H1 (cell line): ENCODE results near the gene PRC1. TPM values are rescaled to one million over a fixed set of nuclear protein-coding genes. Genes with fewer than 3 reads are reported as not detected.

Experiments
- CTCF ChIA-PET: fragments of 300-600 bp; sonication (Branson Sonifier 250); formaldehyde crosslinking; loops from one replicate; lab custom pipeline; 2021; ENCODE audit not compliant: partially characterized antibody; lab: Charles Lee
- POLR2A ChIA-PET: fragments of 300-600 bp; sonication (Branson Sonifier 250); formaldehyde crosslinking; loops from one replicate; lab custom pipeline; 2021; ENCODE audit warnings: inconsistent platforms; ENCODE audit not compliant: partially characterized antibody; lab: Charles Lee
- DNase-seq, 2 experiments: peaks; one replicate each; pipeline versions ENCODE4 v3.0.0 to v3.0.0-alpha.2; 2010 to 2022; ENCODE audit warnings: low spot score in 2 of 2, low read depth in 1 of 2, mixed read lengths in 1 of 2
- FAIRE-seq: peaks from 2 replicates; lab custom pipeline; 2011; peaks lifted over from hg19 to GRCh38; lab: Jason Lieb, UNC
- H2AFZ ChIP-seq: 2 replicates; pipeline ENCODE4 v1.8.1; 2012; ENCODE audit warnings: low read length, inconsistent platforms
- H2AK5ac ChIP-seq: 2 replicates; pipeline ENCODE4 v1.6.1; 2013; ENCODE audit warnings: low read depth, low read length
- H2BK120ac ChIP-seq: replicated peaks from 2 replicates; pipeline ENCODE3; 2013; ENCODE audit warnings: low read depth, low read length, inconsistent platforms
- H2BK12ac ChIP-seq: 2 replicates; pipeline ENCODE4 v1.6.1; 2013; ENCODE audit warnings: low read depth, low read length
- H2BK15ac ChIP-seq: 2 replicates; pipeline ENCODE4 v1.6.1; 2013; ENCODE audit warnings: low read length
- H2BK20ac ChIP-seq: 2 replicates; pipeline ENCODE4 v1.6.1; 2013; ENCODE audit warnings: low read length
- H2BK5ac ChIP-seq: 2 replicates; pipeline ENCODE4 v1.6.1; 2013; ENCODE audit warnings: low read depth, low read length
- H3K14ac ChIP-seq: 2 replicates; pipeline ENCODE4 v1.6.1; 2013; ENCODE audit warnings: inconsistent platforms; ENCODE audit not compliant: insufficient read length
- H3K18ac ChIP-seq: 2 replicates; pipeline ENCODE4 v1.6.1; 2013; ENCODE audit warnings: low read length; ENCODE audit errors: extremely low read depth
- H3K23ac ChIP-seq: 2 replicates; pipeline ENCODE4 v1.6.1; 2013; ENCODE audit warnings: inconsistent platforms; ENCODE audit not compliant: insufficient read length
- H3K23me2 ChIP-seq: 2 replicates; pipeline ENCODE4 v1.6.1; 2013; ENCODE audit warnings: low read depth, low read length
- H3K27ac ChIP-seq: 2 replicates; pipeline ENCODE4 v1.6.1; 2011; ENCODE audit warnings: low read depth, low read length, inconsistent platforms
- H3K27me3 ChIP-seq, 4 experiments: replicated peaks in 1 of 4; 1 replicate in 1 of 4; 2 replicates in 3 of 4; pipeline versions ENCODE4 v1.6.1 to v1.8.1; 2011 to 2013; ENCODE audit warnings: low read length in 3 of 4, mild to moderate bottlenecking in 3 of 4, inconsistent platforms in 2 of 4, mixed read lengths in 2 of 4, moderate library complexity in 1 of 4; ENCODE audit not compliant: control insufficient read depth in 3 of 4, insufficient read depth in 3 of 4; ENCODE audit errors: extremely low read depth in 1 of 4
- H3K36me3 ChIP-seq, 4 experiments: 2 replicates each; pipeline versions ENCODE4 v1.6.1 to v1.8.1; 2011 to 2013; ENCODE audit warnings: mild to moderate bottlenecking in 4 of 4, low read length in 3 of 4, moderate library complexity in 2 of 4, control low read depth in 1 of 4, inconsistent platforms in 1 of 4; ENCODE audit not compliant: insufficient read depth in 4 of 4, control insufficient read depth in 2 of 4
- H3K4ac ChIP-seq: replicated peaks from 2 replicates; pipeline ENCODE3; 2013; ENCODE audit warnings: low read length, low read depth, mixed read lengths, inconsistent platforms; ENCODE audit not compliant: insufficient read length
- H3K4me1 ChIP-seq, 4 experiments: replicated peaks in 1 of 4; 1 replicate in 1 of 4; 2 replicates in 3 of 4; pipeline versions ENCODE4 v1.6.1 to v1.8.1; 2011 to 2013; ENCODE audit warnings: low read length in 3 of 4, inconsistent platforms in 2 of 4, mixed read lengths in 1 of 4; ENCODE audit not compliant: insufficient read depth in 4 of 4, control insufficient read depth in 3 of 4
- H3K4me2 ChIP-seq, 2 experiments: 2 replicates each; pipeline versions ENCODE4 v1.6.1 to v1.8.1; 2011 to 2013; ENCODE audit warnings: low read depth in 2 of 2, low read length in 2 of 2, control low read depth in 1 of 2, inconsistent platforms in 1 of 2, mild to moderate bottlenecking in 1 of 2; ENCODE audit not compliant: insufficient read depth in 1 of 2
- H3K4me3 ChIP-seq, 4 experiments: fragments of 200-600, 300-600 bp in 1 of 4; sonication (generic), shearing (Covaris generic), sonication (Bioruptor Twin) in 1 of 4; 2 replicates each; pipeline versions ENCODE4 v1.5.1 to v1.8.1; 2011 to 2016; ENCODE audit warnings: low read length in 4 of 4, low read depth in 3 of 4, control low read depth in 2 of 4, inconsistent platforms in 2 of 4, mild to moderate bottlenecking in 2 of 4, mixed read lengths in 1 of 4, moderate library complexity in 1 of 4; ENCODE audit not compliant: insufficient read depth in 2 of 4; ENCODE audit errors: extremely low read depth in 1 of 4
- H3K56ac ChIP-seq: replicated peaks from 2 replicates; pipeline ENCODE3; 2013; ENCODE audit warnings: low read depth, mild to moderate bottlenecking, mixed read lengths, low read length, inconsistent platforms; ENCODE audit not compliant: insufficient read length
- H3K79me1 ChIP-seq: 2 replicates; pipeline ENCODE4 v1.6.1; 2013; ENCODE audit warnings: low read depth, low read length, control low read depth
- H3K79me2 ChIP-seq, 2 experiments: 2 replicates each; pipeline versions ENCODE4 v1.6.1 to v1.8.1; 2012 to 2013; ENCODE audit warnings: low read length in 2 of 2, mild to moderate bottlenecking in 2 of 2, inconsistent platforms in 1 of 2; ENCODE audit not compliant: insufficient read depth in 2 of 2, control insufficient read depth in 1 of 2
- H3K9ac ChIP-seq, 4 experiments: replicated peaks in 1 of 4; 1 replicate in 1 of 4; 2 replicates in 3 of 4; pipeline versions ENCODE4 v1.6.1 to v1.8.1; 2011 to 2013; ENCODE audit warnings: low read depth in 3 of 4, low read length in 3 of 4, control low read depth in 2 of 4, mild to moderate bottlenecking in 2 of 4, moderate library complexity in 2 of 4, inconsistent platforms in 1 of 4; ENCODE audit errors: extremely low read depth in 1 of 4
- H3K9me3 ChIP-seq, 2 experiments: 2 replicates each; pipeline versions ENCODE4 v1.6.1 to v1.8.1; 2012 to 2013; ENCODE audit warnings: mild to moderate bottlenecking in 2 of 2, moderate library complexity in 2 of 2, control low read depth in 1 of 2, inconsistent platforms in 1 of 2, low read depth in 1 of 2, low read length in 1 of 2, mixed read lengths in 1 of 2; ENCODE audit not compliant: insufficient read depth in 2 of 2
- H4K20me1 ChIP-seq, 2 experiments: replicated peaks in 1 of 2; 2 replicates each; pipeline versions ENCODE3 to v1.8.1; 2011 to 2013; ENCODE audit warnings: inconsistent platforms in 2 of 2, low read length in 2 of 2, mild to moderate bottlenecking in 1 of 2; ENCODE audit not compliant: insufficient read depth in 2 of 2, control insufficient read depth in 1 of 2
- H4K5ac ChIP-seq: 2 replicates; pipeline ENCODE4 v1.6.1; 2013; ENCODE audit warnings: low read length, low read depth, mixed read lengths, inconsistent platforms; ENCODE audit not compliant: insufficient read length
- H4K8ac ChIP-seq: 2 replicates; pipeline ENCODE4 v1.8.0; 2013; ENCODE audit warnings: mild to moderate bottlenecking, moderate library complexity, low read length, inconsistent platforms; ENCODE audit not compliant: insufficient read depth; ENCODE audit errors: extremely low read depth
- H4K91ac ChIP-seq: replicated peaks from 2 replicates; pipeline ENCODE3; 2013; ENCODE audit warnings: low read length, mixed read lengths, inconsistent platforms; ENCODE audit not compliant: insufficient read length
- CREB1 ChIP-seq: IDR thresholded peaks from 2 replicates; pipeline ENCODE4 v1.6.1; 2012; ENCODE audit warnings: inconsistent platforms
- KDM1A ChIP-seq: fragments of 200-600, 300-600 bp; sonication (generic); IDR thresholded peaks from 2 replicates; pipeline ENCODE4 v1.7.1; 2016; ENCODE audit warnings: mild to moderate bottlenecking, low read length, borderline replicate concordance
- RBBP5 ChIP-seq: IDR thresholded peaks from 2 replicates; pipeline ENCODE4 v1.7.1; 2012; ENCODE audit warnings: low read depth, mild to moderate bottlenecking, inconsistent platforms, low read length, moderate library complexity, borderline replicate concordance
- WGBS, 2 experiments: shearing (Covaris generic) in 1 of 2; methylation state at CpG; one replicate each; pipeline versions ENCODE4 v1.1.6 to v1.1.7; 2013 to 2015; ENCODE audit warnings: low lambda C conversion rate in 2 of 2, mixed read lengths in 2 of 2, inconsistent platforms in 1 of 2, low coverage in 1 of 2, missing lambda C conversion rate in 1 of 2; ENCODE audit not compliant: insufficient replicate concordance in 2 of 2, insufficient coverage in 1 of 2, insufficient read length in 1 of 2; ENCODE audit errors: extremely low coverage in 1 of 2, missing lambda C conversion rate in 1 of 2; 5-methylcytosine and 5-hydroxymethylcytosine counted together
- polyA plus RNA-seq, 7 experiments: library from polyadenylated mRNA; depleted of rRNA in 3 of 7; stranded (reverse) in 5 of 7; unstranded in 2 of 7; fragments of >200 nt in 5 of 7; fragments of 200-250 nt in 2 of 7; gene quantifications; 1 replicate in 5 of 7; 2 replicates in 1 of 7; 4 replicates in 1 of 7; pipeline versions ENCODE4 v1.2.1 to v1.2.3, GENCODE V29; 2011 to 2013; ENCODE audit warnings: missing spikeins in 2 of 7, mixed read lengths in 2 of 7
- total RNA-seq: library from RNA; stranded (reverse); fragmentation: NEBNext Ultra II Directional; extraction: Animal tissue kit (Norgen Biotek cat#: 25700); gene quantifications from 2 replicates; pipeline ENCODE4 v1.2.1, GENCODE V29; 2021

PRC1 gene
- total and polyA plus RNA-seq, 2 of the 8 experiments (the other 6 are each of a cell fraction or from before 2014, with no cell fraction given): 90.7 to 181 TPM

GRCh38 chr15:90947577-90948357 is 46.6 kb downstream of the PRC1 start:
- H3K56ac ChIP-seq: no peak overlapping the region
- no peak overlapping the region for H4K8ac ChIP-seq

More at GRCh38 chr15:90947577-90948357, 46.6 kb downstream of the PRC1 start:
- POLR2A ChIA-PET: interaction anchor here (1.1 to 1.2 kb wide), 2 partner anchors 10 to 87 kb away, joined by 3 to 4 read pairs; no protein-coding TSS in a partner anchor
- no peak overlapping the region for H2BK15ac ChIP-seq
- 91% methylated on average over 18 of the region's 18 CpGs; no CpG with 5 or more reads in 1 of the 2 experiments for WGBS, 2 experiments
- no peak overlapping the region for H3K18ac ChIP-seq
- H3K36me3 ChIP-seq: peaks cover 14 to 73% (median 41%) of the 10 kb centered on the region in 4 experiments
- no peaks in the 10 kb centered on the region; the same call in 1 of the 2 replicates for H3K79me1 ChIP-seq
- H3K23ac ChIP-seq: no peak overlapping the region
- no peaks in the 10 kb centered on the region for H3K27me3 ChIP-seq
- no peak overlapping the region for H3K9ac ChIP-seq
- H3K4me2 ChIP-seq: no peak overlapping the region
- no peaks in the 10 kb centered on the region for H3K23me2 ChIP-seq
- H3K9me3 ChIP-seq: no peaks in the 10 kb centered on the region
- no peak overlapping the region for H2AFZ ChIP-seq
- H2BK5ac ChIP-seq: no peak overlapping the region; the same call in 1 of the 2 replicates
- no peak overlapping the region for H3K14ac ChIP-seq
- no peak overlapping the region for H2BK120ac ChIP-seq
- H3K27ac ChIP-seq: no peak overlapping the region
- no peak for DNase-seq
- H3K4ac ChIP-seq: no peak overlapping the region
- H2BK20ac ChIP-seq: no peak overlapping the region
- H4K91ac ChIP-seq: no peak overlapping the region
- H4K20me1 ChIP-seq: peaks cover 2% of the 10 kb centered on the region in 2 experiments
- H2BK12ac ChIP-seq: no peak overlapping the region
- TF ChIP-seq KDM1A (no peak), CREB1 (no peak), RBBP5 (no peak)
- CTCF ChIA-PET: interaction anchor here (0.9 to 20.7 kb wide), 4 partner anchors 7 to 146 kb away, joined by 3 to 306 read pairs (median 154); partner anchors contain the start of genes HDDC3, RCCD1 and UNC45A
- FAIRE-seq: no peak
- H3K4me3 ChIP-seq: no peak overlapping the region
- no peak overlapping the region for H4K5ac ChIP-seq
- no peak overlapping the region for H2AK5ac ChIP-seq
- H3K4me1 ChIP-seq: no peaks in the 10 kb centered on the region
- H3K79me2 ChIP-seq: no peaks in the 10 kb centered on the region
